ENCODE results near the gene SFRP4. TPM values are rescaled to one million over a fixed set of nuclear protein-coding genes. Genes with fewer than 3 reads are reported as not detected.

The SFRP4 gene
- total and polyA plus RNA-seq, 9 of the 15 experiments (the other 6 are each of a cell fraction or from before 2014, with no cell fraction given): not detected

DNA sequence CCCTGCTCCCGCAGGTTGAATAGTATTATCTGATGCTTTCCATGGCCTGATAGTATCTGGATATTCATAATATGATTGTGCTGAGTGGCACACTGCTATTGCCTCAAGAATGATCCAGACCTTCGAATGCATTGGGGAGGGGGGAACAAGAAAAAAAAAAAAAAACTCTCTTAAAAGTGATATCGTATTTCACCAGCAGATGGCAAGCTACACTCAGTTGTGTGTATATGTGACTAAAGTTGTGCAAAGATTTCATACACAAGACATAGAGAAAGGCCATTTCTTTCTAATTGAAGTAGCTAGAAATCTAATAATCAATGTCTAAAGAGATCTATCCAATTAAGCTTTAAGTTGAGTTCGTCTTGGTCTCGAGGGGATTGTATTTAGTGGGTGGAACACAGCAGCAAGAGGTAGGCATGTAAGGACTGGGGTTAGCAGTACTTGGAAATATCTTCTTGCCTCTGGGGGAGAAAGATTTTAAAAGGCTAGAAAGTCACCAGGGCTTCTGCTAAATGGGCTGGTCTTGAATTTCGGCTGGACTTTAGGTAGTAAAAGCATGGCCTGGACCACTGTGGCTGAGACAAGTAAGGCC lies 15.3 kb downstream of the SFRP4 start (continued):
- TF ChIP-seq ARID2 (IDR thresholded peaks at IDR 0.05) (peak; percentile 71), FOXK2 (conservative IDR thresholded peaks at IDR 0.05 in 1 of 2, IDR thresholded peaks at IDR 0.05 in 1 of 2; ENCODE audit: low read depth in 2 of 2) (peak; percentile 17 to 34; a peak in 2 of 4 replicates), RAD21 (CRISPR knock-in tag; conservative IDR thresholded peaks at IDR 0.05 in 1 of 2, IDR thresholded peaks at IDR 0.05 in 1 of 2) (peak; percentile 69 to 79)
- TF ChIP-seq, protein P1, sequence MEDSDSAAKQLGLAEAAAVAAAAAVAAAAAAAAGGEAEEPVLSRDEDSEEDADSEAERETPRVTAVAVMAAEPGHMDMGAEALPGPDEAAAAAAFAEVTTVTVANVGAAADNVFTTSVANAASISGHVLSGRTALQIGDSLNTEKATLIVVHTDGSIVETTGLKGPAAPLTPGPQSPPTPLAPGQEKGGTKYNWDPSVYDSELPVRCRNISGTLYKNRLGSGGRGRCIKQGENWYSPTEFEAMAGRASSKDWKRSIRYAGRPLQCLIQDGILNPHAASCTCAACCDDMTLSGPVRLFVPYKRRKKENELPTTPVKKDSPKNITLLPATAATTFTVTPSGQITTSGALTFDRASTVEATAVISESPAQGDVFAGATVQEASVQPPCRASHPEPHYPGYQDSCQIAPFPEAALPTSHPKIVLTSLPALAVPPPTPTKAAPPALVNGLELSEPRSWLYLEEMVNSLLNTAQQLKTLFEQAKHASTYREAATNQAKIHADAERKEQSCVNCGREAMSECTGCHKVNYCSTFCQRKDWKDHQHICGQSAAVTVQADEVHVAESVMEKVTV (CRISPR knock-in tag; IDR thresholded peaks at IDR 0.05): 0 out of 2 replicates have a peak, but pooled peaks have one; percentile 35
- TF ChIP-seq, protein P2, sequence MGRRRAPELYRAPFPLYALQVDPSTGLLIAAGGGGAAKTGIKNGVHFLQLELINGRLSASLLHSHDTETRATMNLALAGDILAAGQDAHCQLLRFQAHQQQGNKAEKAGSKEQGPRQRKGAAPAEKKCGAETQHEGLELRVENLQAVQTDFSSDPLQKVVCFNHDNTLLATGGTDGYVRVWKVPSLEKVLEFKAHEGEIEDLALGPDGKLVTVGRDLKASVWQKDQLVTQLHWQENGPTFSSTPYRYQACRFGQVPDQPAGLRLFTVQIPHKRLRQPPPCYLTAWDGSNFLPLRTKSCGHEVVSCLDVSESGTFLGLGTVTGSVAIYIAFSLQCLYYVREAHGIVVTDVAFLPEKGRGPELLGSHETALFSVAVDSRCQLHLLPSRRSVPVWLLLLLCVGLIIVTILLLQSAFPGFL (CRISPR knock-in tag; IDR thresholded peaks at IDR 0.05): no peak

DNA sequence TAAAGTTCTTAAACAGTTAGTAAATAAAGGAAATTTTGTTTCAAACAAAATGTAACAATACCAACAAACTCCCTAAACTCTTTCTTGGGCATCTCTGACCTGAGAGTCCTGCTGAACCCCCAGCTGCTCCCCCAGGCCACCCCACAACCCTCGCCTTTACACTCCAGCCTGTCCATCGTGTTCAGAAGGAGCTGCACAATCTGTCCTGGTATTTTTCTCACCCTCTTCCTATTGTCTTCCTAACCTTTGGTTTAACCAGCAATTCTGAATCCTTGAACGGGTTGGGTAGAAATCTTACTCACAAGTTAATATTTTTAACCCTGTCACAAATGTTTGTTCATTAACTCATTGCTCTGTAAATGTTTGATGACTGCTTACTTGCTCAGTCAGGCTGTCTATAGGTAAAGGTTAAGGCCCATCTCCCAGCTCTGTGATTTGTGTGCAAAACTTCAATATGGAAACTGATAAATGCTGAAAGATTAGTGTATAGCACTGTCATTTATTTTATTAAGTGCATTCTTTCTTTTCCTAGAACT lies 16.8 kb downstream of the SFRP4 start:
- Histone ChIP-seq H3K4me2 (ENCODE audit: insufficient read depth, low read length) (no peak overlapping the region), H2AFZ (ENCODE audit: low read depth, low read length) (no peak overlapping the region), H3K27me3 (ENCODE audit: control insufficient read depth in 2 of 2, insufficient read depth in 2 of 2, low read length in 2 of 2) (no peaks in the 10 kb centered on the region), H3K9ac (ENCODE audit: insufficient read depth in 1 of 2, low read depth in 2 of 2, low read length in 2 of 2) (no peak overlapping the region), H3K9me1 (ENCODE audit: control insufficient read depth, insufficient read depth, low read length) (no peaks in the 10 kb centered on the region), H3K4me3 (no peak overlapping the region), H3K79me2 (ENCODE audit: control insufficient read depth, insufficient read depth, low read length) (no peaks in the 10 kb centered on the region), H3K36me3 (ENCODE audit: control insufficient read depth, insufficient read depth, low read length) (no peaks in the 10 kb centered on the region), H3K9me3 (replicated peaks; ENCODE audit: control insufficient read depth, insufficient read depth, low read depth, low read length) (no peaks in the 10 kb centered on the region), H4K20me1 (replicated peaks; ENCODE audit: control insufficient read depth, insufficient read depth, low read length) (no peaks in the 10 kb centered on the region; the same call in 1 of the 2 replicates), H3K27ac (ENCODE audit: extremely low read depth, low read depth, low read length) (no peak overlapping the region), H3K4me1 (replicated peaks in 1 of 2; ENCODE audit: control insufficient read depth in 2 of 2, insufficient read depth in 2 of 2, low read length in 2 of 2) (peaks cover 5 to 6% of the 10 kb centered on the region in 2 experiments; a peak in 3 of 5 replicates)
- 3% methylated on average over 3 of the region's 3 CpGs for WGBS (ENCODE audit: insufficient coverage, low coverage, missing lambda C conversion rate)
- intact Hi-C loops (cut with micrococcal nuclease): loop anchor here (2.0 to 5.0 kb wide), 2 partner anchors 323 to 418 kb away; no protein-coding TSS in a partner anchor
- POLR2A ChIA-PET: no interaction called here
- in situ Hi-C loops (cut with MboI): loop anchor here (5.0 to 10.0 kb wide), 2 partner anchors 323 to 455 kb away; no protein-coding TSS in a partner anchor
- DNase-seq (ENCODE audit: extremely low read depth in 1 of 4, low spot score in 3 of 4) (no peak), ATAC-seq (no peak), FAIRE-seq (no peak)
- BruUV-seq (replicated peaks): no TSS peak
- CTCF ChIA-PET (ENCODE audit: low intra/inter-chr PET ratio): interaction anchor here (3.0 kb wide), 1 partner anchor 323 kb away, joined by 31 read pairs; no protein-coding TSS in a partner anchor
- no peak for TF ChIP-seq ZNF696 (CRISPR knock-in tag; conservative IDR thresholded peaks at IDR 0.05)
- TF ChIP-seq, protein P3, sequence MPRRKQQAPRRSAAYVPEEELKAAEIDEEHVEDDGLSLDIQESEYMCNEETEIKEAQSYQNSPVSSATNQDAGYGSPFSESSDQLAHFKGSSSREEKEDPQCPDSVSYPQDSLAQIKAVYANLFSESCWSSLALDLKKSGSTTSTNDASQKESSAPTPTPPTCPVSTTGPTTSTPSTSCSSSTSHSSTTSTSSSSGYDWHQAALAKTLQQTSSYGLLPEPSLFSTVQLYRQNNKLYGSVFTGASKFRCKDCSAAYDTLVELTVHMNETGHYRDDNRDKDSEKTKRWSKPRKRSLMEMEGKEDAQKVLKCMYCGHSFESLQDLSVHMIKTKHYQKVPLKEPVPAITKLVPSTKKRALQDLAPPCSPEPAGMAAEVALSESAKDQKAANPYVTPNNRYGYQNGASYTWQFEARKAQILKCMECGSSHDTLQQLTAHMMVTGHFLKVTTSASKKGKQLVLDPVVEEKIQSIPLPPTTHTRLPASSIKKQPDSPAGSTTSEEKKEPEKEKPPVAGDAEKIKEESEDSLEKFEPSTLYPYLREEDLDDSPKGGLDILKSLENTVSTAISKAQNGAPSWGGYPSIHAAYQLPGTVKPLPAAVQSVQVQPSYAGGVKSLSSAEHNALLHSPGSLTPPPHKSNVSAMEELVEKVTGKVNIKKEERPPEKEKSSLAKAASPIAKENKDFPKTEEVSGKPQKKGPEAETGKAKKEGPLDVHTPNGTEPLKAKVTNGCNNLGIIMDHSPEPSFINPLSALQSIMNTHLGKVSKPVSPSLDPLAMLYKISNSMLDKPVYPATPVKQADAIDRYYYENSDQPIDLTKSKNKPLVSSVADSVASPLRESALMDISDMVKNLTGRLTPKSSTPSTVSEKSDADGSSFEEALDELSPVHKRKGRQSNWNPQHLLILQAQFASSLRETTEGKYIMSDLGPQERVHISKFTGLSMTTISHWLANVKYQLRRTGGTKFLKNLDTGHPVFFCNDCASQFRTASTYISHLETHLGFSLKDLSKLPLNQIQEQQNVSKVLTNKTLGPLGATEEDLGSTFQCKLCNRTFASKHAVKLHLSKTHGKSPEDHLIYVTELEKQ (CRISPR knock-in tag; IDR thresholded peaks at IDR 0.05): no peak
- TF ChIP-seq, protein P4, sequence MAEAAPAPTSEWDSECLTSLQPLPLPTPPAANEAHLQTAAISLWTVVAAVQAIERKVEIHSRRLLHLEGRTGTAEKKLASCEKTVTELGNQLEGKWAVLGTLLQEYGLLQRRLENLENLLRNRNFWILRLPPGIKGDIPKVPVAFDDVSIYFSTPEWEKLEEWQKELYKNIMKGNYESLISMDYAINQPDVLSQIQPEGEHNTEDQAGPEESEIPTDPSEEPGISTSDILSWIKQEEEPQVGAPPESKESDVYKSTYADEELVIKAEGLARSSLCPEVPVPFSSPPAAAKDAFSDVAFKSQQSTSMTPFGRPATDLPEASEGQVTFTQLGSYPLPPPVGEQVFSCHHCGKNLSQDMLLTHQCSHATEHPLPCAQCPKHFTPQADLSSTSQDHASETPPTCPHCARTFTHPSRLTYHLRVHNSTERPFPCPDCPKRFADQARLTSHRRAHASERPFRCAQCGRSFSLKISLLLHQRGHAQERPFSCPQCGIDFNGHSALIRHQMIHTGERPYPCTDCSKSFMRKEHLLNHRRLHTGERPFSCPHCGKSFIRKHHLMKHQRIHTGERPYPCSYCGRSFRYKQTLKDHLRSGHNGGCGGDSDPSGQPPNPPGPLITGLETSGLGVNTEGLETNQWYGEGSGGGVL (CRISPR knock-in tag; IDR thresholded peaks at IDR 0.05): no peak
